ENCODE measurements around the gene SPSB2.
"Not testable (repeated sequence)": the region's sequence is repeated elsewhere in the genome, so short reads cannot be mapped to it uniquely, and the experiment has no call there.

The SPSB2 gene

DNA sequence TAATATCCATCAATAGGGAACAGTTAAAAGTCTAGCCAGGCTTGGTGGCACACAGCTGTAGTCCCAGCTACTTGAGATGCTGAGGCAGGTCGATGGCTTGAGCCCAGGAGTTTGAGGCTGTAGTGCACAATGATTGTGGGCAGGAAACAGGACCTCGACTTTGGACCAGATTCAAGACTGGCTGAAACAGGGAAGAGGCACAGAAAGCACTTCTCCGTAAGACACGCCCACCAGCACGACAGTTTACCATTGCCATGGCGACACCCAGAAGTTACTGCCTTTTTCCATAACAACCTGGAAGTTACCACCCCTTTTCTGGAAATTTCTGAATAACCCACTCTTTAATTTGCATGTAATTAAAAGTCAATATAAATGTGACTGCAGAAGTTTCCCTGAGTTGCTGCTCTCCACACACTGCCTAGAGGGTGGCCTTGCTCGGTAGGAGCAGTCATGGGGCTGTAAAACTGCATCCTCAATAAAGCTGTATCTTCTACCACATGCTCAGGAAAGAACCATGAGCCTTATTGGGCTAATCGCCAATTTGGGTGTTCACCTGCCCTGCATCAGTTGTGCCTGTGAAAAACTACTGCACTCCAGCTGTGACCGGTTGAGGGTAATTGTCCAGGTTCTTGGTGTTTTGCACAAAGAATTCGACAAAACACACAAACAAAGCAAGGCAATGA, 26.9 kb upstream of the SPSB2 start:
- peak; percentile 19 to 40 for DNase-seq

DNA sequence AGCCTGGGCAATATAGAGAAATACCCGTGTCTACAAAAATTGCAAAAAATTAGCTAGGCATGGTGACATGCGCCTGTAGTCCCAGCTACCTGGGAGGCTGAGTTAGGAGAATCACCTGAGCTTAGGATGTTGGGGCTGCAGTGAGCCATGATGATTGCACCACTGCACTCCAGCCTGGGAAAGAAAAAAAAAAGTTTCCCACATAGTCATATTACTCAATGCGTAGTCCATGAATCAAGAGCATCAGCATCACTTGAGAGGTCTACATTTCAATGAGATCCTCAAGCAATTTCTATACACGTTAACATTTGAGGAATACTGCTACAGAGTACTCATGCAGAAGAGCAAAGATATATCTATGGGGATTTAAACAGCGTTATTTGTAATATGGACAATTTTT, 26.3 kb upstream of the SPSB2 start:
- no peak for DNase-seq

DNA sequence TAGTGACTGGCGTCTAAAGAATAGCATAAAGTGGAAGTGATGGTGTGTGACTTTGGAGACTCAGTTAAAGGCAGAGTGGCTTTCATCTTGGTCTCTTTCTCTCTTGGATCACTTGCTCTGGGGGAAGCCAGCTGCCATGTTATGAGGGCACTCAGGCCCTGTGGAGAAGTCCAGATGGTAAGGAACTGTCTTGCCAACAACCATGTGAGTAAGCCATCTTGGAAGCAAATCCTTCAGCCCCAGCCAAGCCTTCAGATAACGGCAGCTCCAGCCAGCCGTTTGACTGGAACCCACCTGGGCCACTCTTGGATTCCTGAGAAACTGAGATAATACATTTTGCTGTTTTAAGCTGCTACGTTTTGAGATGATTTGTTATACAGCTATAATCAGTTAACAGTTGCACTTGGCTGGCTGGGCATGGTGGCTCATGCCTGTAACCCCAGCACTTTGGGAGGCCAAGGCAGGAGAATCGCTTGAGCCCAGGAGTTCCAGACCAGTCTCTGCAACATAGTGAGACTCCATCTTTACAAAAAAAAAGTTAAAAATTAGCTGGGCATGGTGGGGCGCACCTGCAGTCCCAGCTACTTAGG, 23.8 kb upstream of the SPSB2 start:
- DNase-seq, result no peak

DNA sequence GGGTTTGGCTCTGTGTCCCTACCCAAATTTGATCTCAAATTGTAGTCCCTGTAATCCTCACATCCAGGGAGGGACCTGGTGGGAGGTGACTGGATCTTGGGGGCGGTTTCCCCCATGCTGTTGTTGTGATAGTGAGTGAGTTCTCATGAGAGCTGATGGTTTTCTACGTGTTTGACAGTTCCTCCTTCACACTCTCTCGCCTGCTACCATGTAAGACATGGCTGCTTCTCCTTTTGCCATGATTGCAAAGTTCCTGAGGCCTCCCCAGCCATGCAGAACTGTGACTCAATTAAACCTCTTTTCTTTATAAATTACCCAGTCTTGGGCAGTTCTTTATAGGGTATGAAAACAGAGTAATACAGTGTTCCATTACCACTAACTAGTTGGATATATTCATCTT, 21.2 kb upstream of the SPSB2 start:
- no peak for DNase-seq

DNA sequence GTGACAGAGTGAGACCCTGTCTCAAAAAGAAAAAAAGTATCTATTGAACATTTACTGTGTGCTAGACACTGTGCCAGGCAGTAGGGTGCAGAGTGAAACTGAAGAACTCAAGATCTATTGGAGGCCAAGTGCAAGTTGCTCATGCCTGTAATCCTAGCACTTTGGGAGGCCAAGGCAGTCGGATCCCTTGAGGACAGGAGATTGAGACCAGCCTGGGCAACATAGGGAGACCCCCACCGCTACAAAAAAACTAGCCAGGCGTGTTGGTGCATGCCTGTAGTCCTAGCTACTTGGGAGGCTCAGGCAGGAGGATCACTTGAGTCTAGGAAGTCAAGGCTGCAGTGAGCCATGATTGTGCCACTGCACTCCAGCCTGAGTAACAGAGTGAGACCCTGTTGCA, 19.6 kb upstream of the SPSB2 start:
- DNase-seq, result not testable (repeated sequence)

DNA sequence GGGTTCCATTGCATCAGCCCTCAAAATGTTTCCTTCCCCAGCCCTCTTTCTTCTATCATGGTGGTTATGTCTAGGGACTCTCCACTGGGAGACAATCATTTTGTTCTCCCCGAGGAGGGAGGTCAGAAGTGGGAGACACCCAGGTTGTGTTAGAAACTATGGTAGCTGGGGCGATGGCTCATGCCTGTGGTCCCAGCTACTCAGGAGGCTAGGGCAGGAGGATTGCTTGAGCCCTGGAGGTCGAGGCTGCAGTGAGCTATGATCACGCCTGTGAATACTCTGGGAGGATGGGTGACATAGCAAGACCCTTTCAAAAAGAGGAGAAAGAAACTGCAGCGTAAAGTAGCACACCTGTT, 18.5 kb upstream of the SPSB2 start:
- no peak for DNase-seq

DNA sequence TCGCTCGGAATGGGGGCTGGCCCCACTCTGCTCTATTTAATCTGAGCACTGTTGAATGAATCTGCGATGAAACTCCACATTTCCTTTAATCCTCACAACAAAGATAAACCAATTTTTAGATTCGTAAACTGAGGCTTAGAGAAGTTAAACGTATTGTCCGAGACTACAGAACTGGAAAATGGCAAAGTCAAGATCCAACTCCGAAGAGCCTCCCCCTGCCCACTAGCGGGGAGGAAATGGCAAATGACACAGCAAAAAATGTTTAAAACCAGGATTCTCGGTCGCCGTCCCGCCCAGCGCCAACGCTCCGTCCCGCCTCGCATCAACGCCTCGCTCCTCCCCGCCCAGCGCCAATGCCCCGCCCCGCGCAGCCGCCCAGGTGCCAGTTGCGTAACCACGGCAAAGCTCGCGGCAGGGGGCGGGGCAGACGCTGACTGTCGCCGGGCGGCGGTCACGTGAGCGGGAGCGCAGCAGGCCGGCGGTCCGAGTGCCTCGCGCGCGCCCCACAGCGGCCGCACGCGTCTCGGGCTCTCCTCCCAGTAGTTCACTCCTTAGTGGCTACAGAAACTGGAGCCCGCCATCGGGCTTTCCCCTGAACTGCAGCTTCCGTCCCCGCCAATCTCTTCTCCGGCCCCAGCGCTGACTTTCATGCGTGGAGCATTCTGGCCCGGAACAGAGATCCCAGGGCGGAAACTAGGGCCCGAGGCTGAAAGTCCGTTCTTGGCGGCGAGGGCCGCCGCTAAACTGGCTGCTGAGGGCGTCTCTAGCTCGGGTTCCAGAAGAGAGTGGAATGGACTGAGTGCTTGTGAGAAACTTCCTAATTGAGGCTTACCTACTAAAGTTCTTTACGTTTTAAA, 17.9 kb upstream of the SPSB2 start:
- peak; percentile 83 to 98 for DNase-seq

DNA sequence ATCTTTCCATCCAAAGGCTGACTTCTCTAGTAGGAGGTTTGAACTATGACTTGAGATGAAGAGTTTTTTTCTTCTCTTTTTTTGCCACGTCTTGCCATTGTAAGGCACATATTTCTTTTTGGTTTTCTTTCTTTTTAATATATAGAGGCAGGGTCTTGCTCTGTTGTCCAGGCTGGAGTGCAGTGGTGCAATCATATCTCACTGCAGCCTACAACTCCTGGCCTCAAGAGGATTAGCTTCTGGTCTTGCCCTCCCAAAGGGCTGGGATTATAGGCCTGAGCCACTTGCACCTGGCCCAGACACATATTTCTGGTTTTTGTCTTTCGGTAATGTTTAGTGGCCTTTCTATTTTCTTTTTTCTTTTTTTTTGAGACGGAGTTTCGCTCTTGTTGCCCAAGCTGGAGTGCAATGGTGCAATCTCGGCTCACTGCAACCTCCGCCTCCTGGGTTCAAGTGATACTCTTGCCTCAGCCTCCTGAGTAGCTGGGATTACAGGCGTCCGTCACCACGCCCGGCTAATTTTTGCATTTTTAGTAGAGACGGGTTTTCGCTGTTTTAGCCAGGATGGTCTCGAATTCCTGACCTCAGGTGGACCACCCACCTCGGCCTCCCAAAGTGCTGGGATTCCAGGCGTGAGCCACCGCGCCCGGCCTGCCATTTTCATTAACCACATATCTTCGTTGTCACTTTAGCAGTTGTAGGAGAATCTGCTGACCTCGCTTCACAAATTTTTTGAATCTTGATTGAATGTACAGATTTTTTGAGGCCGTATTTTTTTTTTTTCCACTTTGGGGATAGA, 16.9 kb upstream of the SPSB2 start:
- not testable (repeated sequence) for DNase-seq

DNA sequence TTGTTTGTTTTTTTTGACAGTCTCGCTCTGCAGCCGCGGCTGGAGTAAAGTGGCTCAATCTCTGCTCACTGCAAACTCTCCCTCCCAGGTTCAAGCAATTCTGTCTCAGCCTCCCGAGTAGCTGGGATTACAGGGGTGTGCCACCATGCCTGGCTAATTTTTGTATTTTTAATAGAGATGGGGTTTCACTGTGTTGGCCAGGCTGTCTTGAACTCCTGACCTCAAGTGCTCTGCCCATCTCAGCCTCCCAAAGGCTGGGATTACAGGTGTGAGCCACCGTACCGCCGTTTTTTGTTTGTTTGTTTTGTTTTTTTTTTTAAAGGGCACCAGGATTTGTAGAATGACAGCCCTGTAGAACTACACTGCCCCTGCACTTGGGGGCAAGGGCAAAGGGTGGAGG, 15.7 kb upstream of the SPSB2 start:
- DNase-seq, result not testable (repeated sequence)

DNA sequence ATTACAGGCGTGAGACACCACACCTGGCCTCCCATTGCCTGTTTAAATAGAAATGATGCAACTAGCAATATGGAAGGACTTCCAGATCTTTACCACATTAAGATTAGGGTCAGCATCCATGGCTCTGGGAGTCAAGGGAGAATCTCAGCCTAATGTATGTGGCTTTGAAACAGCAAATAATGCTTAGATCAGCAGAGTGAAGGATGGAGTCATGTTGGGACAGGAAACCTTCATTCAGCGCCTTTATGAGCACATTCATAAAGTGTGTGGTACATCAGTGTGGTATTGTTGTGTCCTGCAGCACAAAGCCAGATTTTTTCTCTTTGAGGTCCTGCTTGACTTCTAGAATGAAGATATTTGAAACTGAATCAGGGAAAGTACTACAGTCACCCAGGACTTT, 15.3 kb upstream of the SPSB2 start:
- no peak for DNase-seq

DNA sequence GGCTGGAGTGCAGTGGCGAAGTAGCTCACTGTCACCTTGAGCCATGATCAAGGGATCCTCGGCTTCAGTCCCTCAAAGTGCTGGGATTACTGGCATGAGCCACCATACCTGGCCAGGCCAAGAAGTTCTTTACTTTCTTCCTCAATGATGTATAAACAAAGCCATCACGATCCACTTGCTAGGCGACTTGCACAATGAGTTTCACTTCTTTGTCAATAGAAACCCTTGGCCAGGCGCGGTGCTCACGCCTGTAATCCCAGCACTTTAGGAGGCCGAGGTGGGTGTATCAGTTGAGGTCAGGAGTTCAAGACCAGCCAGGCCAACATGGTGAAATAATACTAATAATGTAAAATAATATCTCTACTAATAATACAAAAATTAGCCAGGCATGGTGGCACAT, 14.4 kb upstream of the SPSB2 start:
- DNase-seq, result no peak

DNA sequence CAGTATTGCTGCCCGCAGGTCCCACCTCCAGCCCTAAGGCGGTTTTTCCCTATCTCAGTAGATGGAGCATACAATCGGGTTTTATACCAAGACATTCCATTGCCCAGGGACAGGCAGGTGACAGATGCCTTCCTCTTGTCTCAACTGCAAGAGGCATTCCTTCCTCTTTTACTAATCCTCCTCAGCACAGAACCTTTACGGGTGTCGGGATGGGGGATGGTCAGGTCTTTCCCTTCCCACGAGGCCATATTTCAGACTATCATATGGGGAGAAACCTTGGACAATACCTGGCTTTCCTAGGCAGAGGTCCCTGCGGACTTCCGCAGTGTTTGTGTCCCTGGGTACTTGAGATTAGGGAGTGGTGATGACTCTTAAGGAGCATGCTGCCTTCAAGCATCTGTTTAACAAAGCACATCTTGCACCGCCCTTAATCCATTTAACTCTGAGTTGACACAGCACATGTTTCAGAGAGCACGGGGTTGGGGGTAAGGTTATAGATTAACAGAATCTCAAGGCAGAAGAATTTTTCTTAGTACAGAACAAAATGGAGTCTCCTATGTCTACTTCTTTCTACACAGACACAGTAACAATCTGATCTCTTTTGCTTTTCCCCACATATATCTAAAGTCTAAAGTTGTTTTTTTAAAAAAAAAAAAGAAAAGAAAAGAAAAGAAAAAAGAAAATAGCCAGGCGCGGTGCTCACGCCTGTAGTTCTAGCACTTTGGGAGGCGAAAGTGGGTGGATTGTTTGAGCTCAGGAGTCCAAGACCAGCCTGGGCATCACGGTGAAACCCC, 13.3 kb upstream of the SPSB2 start:
- not testable (repeated sequence) for DNase-seq

DNA sequence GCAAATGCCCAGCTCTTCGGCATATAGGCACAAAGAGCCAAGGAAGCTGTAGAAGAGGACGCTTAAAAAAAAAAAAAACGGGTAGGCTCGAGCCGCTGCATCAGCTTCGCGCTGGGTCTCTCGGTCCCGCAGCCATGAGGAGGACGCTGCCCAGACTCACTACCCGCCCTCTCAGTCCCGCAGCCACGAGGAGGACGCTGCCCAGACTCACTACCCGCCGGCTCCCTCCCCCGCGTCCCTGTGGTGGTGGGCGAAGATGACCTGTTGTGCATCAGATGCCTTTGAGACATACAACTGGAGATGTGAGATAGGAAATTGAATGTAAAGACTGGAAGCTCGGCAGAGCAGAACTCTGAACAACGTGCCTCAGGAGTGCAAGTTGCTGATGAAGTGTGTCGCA, 11.4 kb upstream of the SPSB2 start:
- DNase-seq, result no peak

DNA sequence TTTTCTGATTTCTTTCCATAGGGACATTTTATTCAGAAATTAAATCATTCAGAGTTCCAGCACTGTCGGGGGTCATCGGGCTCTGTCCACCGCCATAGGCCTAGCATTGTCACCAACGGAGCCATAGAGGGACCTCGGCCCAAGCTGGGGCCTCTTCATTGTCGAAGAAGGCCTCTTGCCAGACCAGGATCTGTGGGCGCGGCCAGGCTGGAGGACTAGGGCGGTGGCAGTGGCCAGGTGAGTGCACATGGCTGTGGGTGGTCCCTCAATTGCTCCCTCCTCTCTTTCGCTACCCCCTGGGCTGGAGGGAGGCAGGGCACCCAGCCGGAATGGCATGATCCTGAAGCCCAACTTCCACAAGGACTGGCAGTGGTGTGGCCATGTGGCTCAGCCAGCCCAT, 10.6 kb upstream of the SPSB2 start:
- DNase-seq, result no peak

DNA sequence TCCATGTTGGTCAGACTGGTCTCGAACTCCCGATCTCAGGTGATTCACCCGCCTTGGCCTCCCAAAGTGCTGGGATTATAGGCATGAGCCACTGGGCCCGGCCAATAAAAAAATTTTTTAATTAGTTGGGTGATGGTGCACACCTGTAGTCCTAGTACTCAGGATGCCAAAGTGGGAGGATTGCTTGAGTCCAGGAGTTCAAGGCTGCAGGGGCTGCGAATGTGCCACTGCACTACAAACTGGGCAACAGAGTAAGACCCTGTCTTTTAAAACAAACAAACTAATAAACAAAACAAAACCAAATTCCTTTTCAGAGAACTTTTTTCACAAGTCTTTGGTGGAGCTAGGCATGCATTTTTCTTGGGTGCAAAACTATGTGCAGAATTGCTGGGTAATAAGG, 10.1 kb upstream of the SPSB2 start:
- no peak for DNase-seq

DNA sequence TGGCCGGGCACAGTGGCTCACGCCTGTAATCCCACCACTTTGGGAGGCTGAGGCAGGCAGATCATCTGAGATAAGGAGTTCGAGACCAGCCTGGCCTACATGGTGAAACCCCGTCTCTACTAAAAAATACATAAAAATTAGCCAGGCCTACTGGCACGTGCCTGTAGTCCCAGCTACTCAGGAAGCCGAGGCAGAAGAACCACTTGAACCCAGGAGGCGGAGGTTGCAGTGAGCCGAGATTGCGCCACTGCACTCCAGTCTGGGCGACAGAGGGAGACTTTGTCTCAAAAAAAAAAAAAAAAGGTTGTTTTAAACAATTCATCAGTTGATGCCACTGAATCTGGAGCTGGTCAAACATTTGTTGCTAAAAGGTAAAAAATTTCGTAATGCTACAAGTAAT, 6.7 kb upstream of the SPSB2 start:
- DNase-seq, result not testable (repeated sequence)

DNA sequence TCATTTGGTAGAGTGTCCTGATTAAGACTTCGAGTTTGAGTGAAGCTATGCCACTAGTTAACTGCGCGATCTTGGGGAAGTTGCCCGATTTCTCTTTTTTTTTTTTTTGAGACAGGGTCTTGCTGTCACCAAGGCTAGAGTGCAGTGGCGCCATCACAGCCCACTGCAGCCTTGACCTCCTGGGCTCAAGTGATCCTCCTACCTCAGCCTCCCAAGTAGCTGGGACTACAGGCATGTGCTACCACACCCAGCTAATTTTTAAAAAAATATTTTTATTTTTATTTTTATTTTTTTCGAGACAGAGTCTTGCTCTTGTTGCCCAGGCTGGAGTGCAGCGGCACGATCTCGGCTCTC, 889 bp upstream of the SPSB2 start:
- DNase-seq, result not testable (repeated sequence)

DNA sequence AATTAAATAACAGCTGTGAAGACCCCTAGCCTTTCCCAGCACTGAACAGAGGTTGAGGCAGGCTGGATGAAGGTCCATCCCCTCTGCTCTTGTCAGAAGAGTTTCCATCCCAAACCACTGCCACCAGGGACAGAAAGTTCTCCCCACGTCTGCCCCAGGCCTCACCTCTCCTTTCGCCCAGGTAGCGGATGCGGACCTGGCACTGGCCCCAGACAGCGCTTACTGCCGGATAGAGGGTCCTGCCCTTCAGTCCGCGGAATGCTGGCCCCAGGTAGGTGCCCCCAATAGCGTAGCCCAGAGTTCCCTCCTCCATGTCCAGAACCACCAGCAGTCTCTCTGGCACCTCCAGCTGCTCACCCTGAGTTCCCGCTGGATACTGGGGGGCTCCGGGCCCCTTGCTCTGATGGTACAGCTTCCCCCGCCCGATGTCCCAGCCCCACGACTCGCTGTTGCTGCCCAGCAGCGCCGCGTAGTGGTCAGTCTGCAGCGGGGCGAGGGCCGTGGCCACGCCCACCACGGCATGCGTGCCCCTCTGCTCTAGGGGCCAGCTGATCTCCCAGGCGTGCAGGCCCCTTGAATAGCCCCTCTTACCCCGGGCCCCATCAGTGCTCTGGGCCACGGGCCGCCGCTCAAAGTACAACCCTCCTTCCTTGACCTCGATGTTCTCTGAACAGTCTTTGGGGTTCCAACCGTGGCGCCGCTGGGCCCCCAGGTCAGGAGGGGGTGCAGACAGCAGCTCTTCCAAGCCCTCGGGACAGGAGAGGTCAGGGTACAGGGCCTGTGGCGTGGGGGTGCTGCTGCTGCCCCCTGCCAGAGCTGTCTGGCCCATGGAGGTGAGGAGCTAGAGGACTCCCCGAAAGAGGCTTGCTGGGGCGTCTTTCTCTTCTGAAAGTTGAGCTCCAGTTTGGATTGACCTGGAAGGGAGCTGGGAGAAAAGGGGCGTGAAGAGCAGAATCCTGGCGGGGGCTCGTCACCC, 742 bp downstream of the SPSB2 start:
- peak; percentile 43 to 82 for DNase-seq

DNA sequence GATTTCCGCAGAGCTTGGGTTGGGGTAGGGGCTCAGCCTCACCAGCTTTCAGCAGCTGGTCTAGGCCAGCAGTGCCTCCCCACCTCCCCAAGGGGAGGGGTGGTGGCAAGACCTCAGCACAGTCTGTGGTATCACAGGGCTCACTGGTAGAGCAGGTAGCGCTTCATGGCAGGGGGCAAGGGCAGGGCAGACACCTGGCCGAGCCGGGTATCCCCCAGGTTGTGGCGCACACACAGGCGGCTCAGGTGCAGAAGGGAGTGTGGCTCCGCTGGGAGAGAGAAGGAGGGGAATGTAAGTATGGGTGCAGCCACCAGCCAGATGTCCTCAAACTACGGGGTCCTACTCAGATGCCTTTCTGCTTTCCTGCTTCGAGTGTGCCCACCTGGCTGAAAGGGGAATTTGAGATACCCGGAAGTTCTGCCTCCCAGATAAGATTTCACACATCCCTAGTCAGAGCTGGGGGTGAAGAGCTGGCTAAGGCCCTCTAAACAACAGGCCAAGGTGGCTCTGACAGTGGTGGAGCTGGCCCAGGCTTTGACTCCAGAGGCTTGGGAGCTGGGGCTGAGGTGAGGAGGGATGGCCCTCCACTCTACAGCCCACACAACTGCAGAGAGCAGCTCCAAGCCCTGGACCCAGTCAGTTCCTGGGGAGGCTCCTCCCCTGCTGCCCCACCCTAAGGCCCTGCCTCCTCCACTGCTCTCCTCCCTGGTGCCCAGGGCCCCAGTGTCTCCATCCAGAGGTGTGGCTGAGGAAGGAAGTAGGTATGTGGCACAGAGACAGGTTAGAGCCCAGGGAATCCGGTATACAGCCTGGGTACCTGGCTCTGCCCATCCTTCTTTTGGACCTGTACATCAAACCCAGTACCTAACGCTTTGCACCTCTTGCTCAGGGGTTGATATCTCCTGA, 1.8 kb downstream of the SPSB2 start:
- peak in 1 of 2 experiments; percentile 24 for DNase-seq

DNA sequence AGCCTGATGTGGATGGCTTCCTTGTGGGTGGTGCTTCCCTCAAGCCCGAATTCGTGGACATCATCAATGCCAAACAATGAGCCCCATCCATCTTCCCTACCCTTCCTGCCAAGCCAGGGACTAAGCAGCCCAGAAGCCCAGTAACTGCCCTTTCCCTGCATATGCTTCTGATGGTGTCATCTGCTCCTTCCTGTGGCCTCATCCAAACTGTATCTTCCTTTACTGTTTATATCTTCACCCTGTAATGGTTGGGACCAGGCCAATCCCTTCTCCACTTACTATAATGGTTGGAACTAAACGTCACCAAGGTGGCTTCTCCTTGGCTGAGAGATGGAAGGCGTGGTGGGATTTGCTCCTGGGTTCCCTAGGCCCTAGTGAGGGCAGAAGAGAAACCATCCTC, 2.8 kb downstream of the SPSB2 start:
- DNase-seq, result not testable (repeated sequence)

Measured in NCI-H526 (cell line).